ENCODE measurements around the gene MARCHF5. TPM values are rescaled to one million over a fixed set of nuclear protein-coding genes. Genes with fewer than 3 reads are reported as not detected.

The MARCHF5 gene
- total RNA-seq (2022; extraction: Qiagen RNA extraction), result 32.4 to 36.8 TPM (median 33.9 TPM) in 5 replicates

GRCh38 chr10:92290837-92291615 is at the start of gene MARCHF5, which contains the start of gene CPEB3:
Gene MARCHF5 (plus strand): TSS chr10:92291167. CDS start chr10:92291495, 328 bp downstream.
Gene CPEB3 (minus strand): TSS chr10:92291078. CDS start chr10:92240350, 50,728 bp downstream.

Other genes with a start within 250 kb of the MARCHF5 start
- gene CPEB3, start 89 bp upstream of the MARCHF5 start, total RNA-seq (2022; extraction: Qiagen RNA extraction), result 0.30 to 0.51 TPM (median 0.34 TPM) in 5 replicates

All from A549 treated with dexamethasone at 1 μM for 4 hours (cell line).